B cell (primary cell): ENCODE results near the gene DVL1.

Experiments
- EZH2 ChIP-seq: IDR thresholded peaks from 2 replicates; pipeline ENCODE4 v1.6.1; 2012; ENCODE audit warnings: borderline replicate concordance, low read depth, mild to moderate bottlenecking, moderate library complexity, low read length; ENCODE audit not compliant: insufficient read depth, poor library complexity, severe bottlenecking
- TF ChIP-seq, protein P1 (sequence below): fragments of 200-600 bp; IDR thresholded peaks from one replicate; pipeline ENCODE4 v1.8.0; 2022; ENCODE audit warnings: antibody characterized with exemption, mild to moderate bottlenecking

DNA sequence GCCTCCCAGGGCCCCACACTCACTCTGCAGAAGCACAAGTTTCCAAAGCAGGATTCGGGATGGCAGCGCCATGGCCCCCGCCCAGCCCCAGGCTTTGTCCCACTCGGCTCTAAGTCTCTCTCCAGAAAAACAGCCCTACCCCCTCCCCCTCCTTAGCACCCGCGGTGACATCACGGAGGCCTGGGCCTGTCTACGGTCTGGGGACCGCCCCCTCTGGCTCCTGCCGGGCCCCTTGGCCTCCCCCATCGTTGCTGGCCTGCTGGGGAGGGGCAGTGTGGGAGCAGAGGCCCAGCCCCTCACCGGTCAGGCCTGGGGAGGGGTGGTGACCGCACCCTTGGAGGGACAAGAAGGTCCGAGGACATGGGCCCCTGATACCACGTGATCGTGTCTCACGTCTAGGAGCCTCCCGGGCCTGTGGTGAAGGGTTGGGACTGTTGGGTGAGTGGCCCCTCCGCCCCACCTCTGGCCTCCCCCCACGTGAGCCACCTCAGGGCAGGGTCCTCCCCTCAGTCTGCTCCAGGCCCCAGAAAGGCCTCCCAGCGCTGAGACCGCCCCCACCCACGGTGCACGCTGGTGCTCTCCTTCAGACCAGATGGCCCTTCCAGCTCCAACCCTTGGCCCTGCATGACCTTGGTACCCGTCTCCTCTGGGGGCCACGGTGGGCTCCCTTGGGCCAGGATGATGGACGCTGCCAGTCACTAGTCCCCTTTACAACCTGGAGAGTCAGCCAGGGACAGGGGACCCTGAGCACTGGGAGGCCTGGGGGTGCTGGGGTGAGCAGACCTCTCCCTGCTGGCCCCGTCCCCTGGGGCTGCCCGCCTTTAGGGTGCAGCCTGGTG, 9.4 kb upstream of the DVL1 start, which contains the start of gene MXRA8:
- TF ChIP-seq, protein P1, sequence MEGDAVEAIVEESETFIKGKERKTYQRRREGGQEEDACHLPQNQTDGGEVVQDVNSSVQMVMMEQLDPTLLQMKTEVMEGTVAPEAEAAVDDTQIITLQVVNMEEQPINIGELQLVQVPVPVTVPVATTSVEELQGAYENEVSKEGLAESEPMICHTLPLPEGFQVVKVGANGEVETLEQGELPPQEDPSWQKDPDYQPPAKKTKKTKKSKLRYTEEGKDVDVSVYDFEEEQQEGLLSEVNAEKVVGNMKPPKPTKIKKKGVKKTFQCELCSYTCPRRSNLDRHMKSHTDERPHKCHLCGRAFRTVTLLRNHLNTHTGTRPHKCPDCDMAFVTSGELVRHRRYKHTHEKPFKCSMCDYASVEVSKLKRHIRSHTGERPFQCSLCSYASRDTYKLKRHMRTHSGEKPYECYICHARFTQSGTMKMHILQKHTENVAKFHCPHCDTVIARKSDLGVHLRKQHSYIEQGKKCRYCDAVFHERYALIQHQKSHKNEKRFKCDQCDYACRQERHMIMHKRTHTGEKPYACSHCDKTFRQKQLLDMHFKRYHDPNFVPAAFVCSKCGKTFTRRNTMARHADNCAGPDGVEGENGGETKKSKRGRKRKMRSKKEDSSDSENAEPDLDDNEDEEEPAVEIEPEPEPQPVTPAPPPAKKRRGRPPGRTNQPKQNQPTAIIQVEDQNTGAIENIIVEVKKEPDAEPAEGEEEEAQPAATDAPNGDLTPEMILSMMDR = no peak
- no peak for TF ChIP-seq EZH2
